ENCODE results near the gene LPIN3.
A peak's percentile ranks its signal among the peaks of the same experiment; 100 is the strongest.

LPIN3 gene

GRCh38 chr20:41300886-41301285, 39.7 kb upstream of the LPIN3 start:
- Histone ChIP-seq H3K36me3 (replicated peaks; ENCODE audit: low read depth, low read length) (no peaks in the 10 kb centered on the region), H3K4me3 (ENCODE audit: low read length) (no peak overlapping the region), H4K20me1 (ENCODE audit: insufficient read depth, low read length) (no peaks in the 10 kb centered on the region), H3K9ac (ENCODE audit: low read length) (no peak overlapping the region), H3K4me2 (ENCODE audit: low read length) (no peak overlapping the region), H3K27me3 (ENCODE audit: low read depth, low read length) (peaks cover 28% of the 10 kb centered on the region), H3K9me3 (ENCODE audit: insufficient read depth, low read length) (no peaks in the 10 kb centered on the region), H3K79me2 (ENCODE audit: low read length) (no peaks in the 10 kb centered on the region), H3K27ac (ENCODE audit: low read length) (no peak overlapping the region), H3K4me1 (ENCODE audit: low read length) (peaks cover 17% of the 10 kb centered on the region), H2AFZ (ENCODE audit: low read depth, low read length) (no peak overlapping the region)
- no peak for TF ChIP-seq EZH2phosphoT487 (IDR thresholded peaks at IDR 0.05; ENCODE audit: low read depth)
- no peak for TF ChIP-seq CTCF (IDR thresholded peaks at IDR 0.05; ENCODE audit: low read depth, low read length)

GRCh38 chr20:41304002-41304401, 36.6 kb upstream of the LPIN3 start:
- Histone ChIP-seq H3K36me3 (replicated peaks; ENCODE audit: low read depth, low read length) (no peaks in the 10 kb centered on the region), H3K4me2 (ENCODE audit: low read length) (peak overlapping the region; percentile 33), H3K4me1 (ENCODE audit: low read length) (peaks cover 39% of the 10 kb centered on the region), H3K79me2 (ENCODE audit: low read length) (no peaks in the 10 kb centered on the region), H3K9me3 (ENCODE audit: insufficient read depth, low read length) (no peaks in the 10 kb centered on the region), H3K27ac (ENCODE audit: low read length) (no peak overlapping the region), H4K20me1 (ENCODE audit: insufficient read depth, low read length) (0 out of 2 replicates have a peak, but pooled peaks cover 5% of the 10 kb centered on the region), H3K27me3 (ENCODE audit: low read depth, low read length) (peaks cover 44% of the 10 kb centered on the region), H3K9ac (ENCODE audit: low read length) (no peak overlapping the region), H2AFZ (ENCODE audit: low read depth, low read length) (no peak overlapping the region), H3K4me3 (ENCODE audit: low read length) (no peak overlapping the region)
- TF ChIP-seq EZH2phosphoT487 (IDR thresholded peaks at IDR 0.05; ENCODE audit: low read depth) (no peak), CTCF (IDR thresholded peaks at IDR 0.05; ENCODE audit: low read depth, low read length) (no peak)

- Histone ChIP-seq H3K4me1 (ENCODE audit: low read length) (peaks cover 39% of the 10 kb centered on the region), H3K27me3 (ENCODE audit: low read depth, low read length) (peaks cover 48% of the 10 kb centered on the region), H4K20me1 (ENCODE audit: insufficient read depth, low read length) (0 out of 2 replicates have a peak, but pooled peaks cover 5% of the 10 kb centered on the region), H3K4me3 (ENCODE audit: low read length) (no peak overlapping the region), H3K36me3 (replicated peaks; ENCODE audit: low read depth, low read length) (no peaks in the 10 kb centered on the region), H3K4me2 (ENCODE audit: low read length) (peak overlapping the region; percentile 33), H2AFZ (ENCODE audit: low read depth, low read length) (no peak overlapping the region), H3K79me2 (ENCODE audit: low read length) (no peaks in the 10 kb centered on the region), H3K9me3 (ENCODE audit: insufficient read depth, low read length) (no peaks in the 10 kb centered on the region), H3K27ac (ENCODE audit: low read length) (no peak overlapping the region), H3K9ac (ENCODE audit: low read length) (no peak overlapping the region)
- TF ChIP-seq CTCF (IDR thresholded peaks at IDR 0.05; ENCODE audit: low read depth, low read length) (no peak), EZH2phosphoT487 (IDR thresholded peaks at IDR 0.05; ENCODE audit: low read depth) (no peak)
Measured at GRCh38 chr20:41304424-41305079, 36.1 kb upstream of the LPIN3 start.

DNA sequence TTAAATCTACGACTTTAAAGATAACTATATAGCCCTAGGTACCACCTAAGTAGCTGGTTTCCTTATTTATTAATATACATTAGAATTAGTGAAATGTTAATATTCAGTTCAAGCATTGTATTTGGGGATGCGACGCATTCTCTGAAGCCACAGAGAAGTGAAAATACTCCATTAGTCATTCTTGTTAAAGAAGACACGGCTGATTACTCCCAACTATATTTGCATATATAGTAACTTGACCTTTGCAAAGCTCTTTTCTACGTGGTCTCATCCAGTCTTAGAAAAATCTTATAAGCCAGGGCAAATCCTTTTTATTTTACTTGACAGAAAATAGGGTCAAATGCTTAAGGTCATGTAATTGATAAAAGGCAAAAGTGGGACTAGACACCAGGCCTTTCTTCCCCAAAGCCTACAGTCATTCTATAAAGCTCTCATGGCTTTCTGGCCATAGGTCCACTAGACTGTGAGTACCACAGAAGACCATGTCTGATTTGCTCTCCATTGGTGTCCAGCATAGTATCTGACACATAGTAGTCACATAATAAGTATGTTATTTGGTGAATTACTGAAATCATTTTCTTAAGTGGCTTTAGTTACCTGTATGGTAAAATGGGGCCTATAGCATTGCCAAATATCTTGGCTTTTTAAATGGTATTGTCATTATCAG, 34.4 kb upstream of the LPIN3 start:
- TF ChIP-seq CTCF (IDR thresholded peaks at IDR 0.05; ENCODE audit: low read depth, low read length) (no peak), EZH2phosphoT487 (IDR thresholded peaks at IDR 0.05; ENCODE audit: low read depth) (no peak)
- Histone ChIP-seq H3K9me3 (ENCODE audit: insufficient read depth, low read length) (no peaks in the 10 kb centered on the region), H3K36me3 (replicated peaks; ENCODE audit: low read depth, low read length) (no peaks in the 10 kb centered on the region), H3K9ac (ENCODE audit: low read length) (no peak overlapping the region), H4K20me1 (ENCODE audit: insufficient read depth, low read length) (0 out of 2 replicates have a peak, but pooled peaks cover 5% of the 10 kb centered on the region), H2AFZ (ENCODE audit: low read depth, low read length) (no peak overlapping the region), H3K4me1 (ENCODE audit: low read length) (peaks cover 39% of the 10 kb centered on the region), H3K79me2 (ENCODE audit: low read length) (no peaks in the 10 kb centered on the region), H3K4me2 (ENCODE audit: low read length) (peak overlapping the region; percentile 71), H3K27me3 (ENCODE audit: low read depth, low read length) (peaks cover 50% of the 10 kb centered on the region), H3K27ac (ENCODE audit: low read length) (no peak overlapping the region), H3K4me3 (ENCODE audit: low read length) (peak overlapping the region; percentile 50)
